Motor neuron (in vitro differentiated cells): Measurements from ENCODE around the gene OTOP1. TPM values are rescaled to one million over a fixed set of nuclear protein-coding genes. Genes with fewer than 3 reads are reported as not detected.
"Not testable (repeated sequence)": the region's sequence is repeated elsewhere in the genome, so short reads cannot be mapped to it uniquely, and the experiment has no call there.

Experiments used
- ATAC-seq, 8 experiments: fragments of 200-7000 bp; cut with Tn5 transposase; replicated peaks in 6 of 8; 2 replicates each; pipeline ENCODE4 v1.8.0; 2021; ENCODE audit warnings: mild to moderate bottlenecking in 8 of 8, moderate library complexity in 8 of 8
- H3K27ac ChIP-seq, 2 donors: fragments of 250-450 bp; sonication (Bioruptor Pico); 2 replicates each; pipeline ENCODE4 v1.9.0; 2021; ENCODE audit warnings: antibody characterized with exemption in 2 of 2, mild to moderate bottlenecking in 2 of 2, moderate library complexity in 1 of 2
- H3K4me1 ChIP-seq, 2 donors: fragments of 250-450 bp; sonication (Bioruptor Pico); replicated peaks in 1 of 2; 2 replicates each; pipeline ENCODE4 v1.6.1; 2021; ENCODE audit warnings: antibody characterized with exemption in 2 of 2, mild to moderate bottlenecking in 2 of 2, moderate library complexity in 1 of 2
- H3K4me3 ChIP-seq, 5 donors: fragments of 250-450 bp; sonication (Bioruptor Pico); 2 replicates each; pipeline ENCODE4 v1.9.0; 2021; ENCODE audit warnings: antibody characterized with exemption in 5 of 5, mild to moderate bottlenecking in 5 of 5, moderate library complexity in 4 of 5
- WGBS, 10 experiments: fragments of 450-650 bp; shearing (Covaris generic); methylation state at CpG; one replicate each; pipeline ENCODE4 v1.0.0; 2022; 5-methylcytosine and 5-hydroxymethylcytosine counted together
- in situ Hi-C, 9 experiments: fragments of 400-800 bp; cut with MboI; loops; one replicate each; pipeline ENCODE4 v1.15.0; 2021; ENCODE audit warnings: low sequenced_read_pairs in 9 of 9, low pct_unique_long_range_greater_than_20kb in 2 of 9; ENCODE audit not compliant: unreplicated experiment in 9 of 9
- total RNA-seq, 8 experiments: library from RNA; unstranded; fragments of 300-600 nt; gene quantifications; 2 replicates each; pipeline versions ENCODE4 v1.2.3 to v1.2.4, GENCODE V29; 2022

The OTOP1 gene
- total RNA-seq, 8 experiments from 2014 or later, result 0.24 TPM; not detected in 7

DNA sequence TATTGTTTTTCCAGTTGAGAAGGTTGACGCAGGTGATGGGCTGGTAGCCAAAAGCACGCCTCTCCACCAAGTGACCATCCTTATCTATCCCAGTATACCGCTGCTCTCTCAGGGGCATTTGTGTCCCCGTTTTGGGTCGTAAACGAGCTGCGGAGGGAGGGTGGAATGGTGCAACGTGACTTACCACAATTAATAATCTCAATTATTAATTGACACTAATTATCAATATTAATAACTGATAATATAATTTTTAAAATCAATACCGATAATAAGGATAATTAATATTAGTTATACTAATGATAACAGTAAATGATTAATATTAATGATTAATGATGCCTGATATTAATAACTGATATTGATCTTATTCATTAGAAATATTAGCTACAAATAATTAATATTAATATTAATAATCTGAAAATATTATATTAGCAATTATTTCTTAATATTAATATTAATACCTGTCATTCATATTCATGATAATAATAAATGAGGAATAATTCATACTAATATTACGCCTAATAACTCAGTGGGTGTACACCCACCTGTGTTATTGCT is 56.1 kb downstream of the OTOP1 start:
- Histone ChIP-seq H3K4me1 (no peaks in the 10 kb centered on the region), H3K27ac (no peak overlapping the region), H3K4me3 (no peak overlapping the region)
- in situ Hi-C loops, result no loop called here
- WGBS, 10 experiments, result 12 to 100% (median 74%) methylated on average over 2 to 10 of the region's 10 CpGs; no CpG with 5 or more reads in 2 of the 10 experiments
- ATAC-seq, result no peak

DNA sequence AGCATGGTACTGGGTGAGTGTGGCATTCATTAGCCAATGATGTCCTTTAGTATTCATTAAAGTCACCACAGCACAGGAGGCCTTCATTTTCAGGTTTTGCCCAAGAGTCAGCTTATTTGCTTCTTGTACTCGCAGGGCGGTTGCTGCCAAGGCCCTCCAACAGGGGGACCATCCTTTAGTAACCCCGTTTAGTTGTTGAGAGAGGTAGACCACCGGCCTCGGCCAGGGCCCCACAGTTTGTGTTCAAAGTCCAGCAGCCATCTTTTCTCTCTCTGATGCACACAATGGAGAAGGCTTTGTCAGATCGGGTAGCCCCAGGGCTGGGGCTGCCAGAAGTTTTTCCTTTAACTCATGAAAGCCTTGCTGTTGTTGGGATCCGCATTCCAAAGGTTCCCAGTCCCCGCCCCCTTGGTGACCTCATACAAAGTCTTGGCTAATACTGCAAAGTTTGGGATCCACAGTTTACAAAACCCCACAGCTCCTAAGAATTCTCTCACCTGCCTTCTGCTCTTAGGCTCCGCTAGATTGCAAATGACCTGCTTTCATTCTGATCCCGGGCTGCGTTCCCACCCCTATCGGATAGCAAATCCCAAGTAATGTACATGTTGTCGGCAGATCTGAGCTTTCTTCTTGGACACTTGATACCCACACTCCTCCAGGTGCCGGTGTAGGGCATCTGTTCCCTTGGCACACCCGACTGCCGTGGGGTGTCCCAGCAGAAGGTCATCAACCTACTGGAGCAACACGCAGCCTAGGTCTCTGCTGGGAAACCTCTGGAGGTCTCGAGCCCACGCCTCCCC is 58.5 kb downstream of the OTOP1 start:
- H3K4me3 ChIP-seq, H3K27ac ChIP-seq, in situ Hi-C loops, ATAC-seq, H3K4me1 ChIP-seq: not testable (repeated sequence)
- 43 to 100% (median 86%) methylated on average over 1 to 10 of the region's 19 CpGs; no CpG with 5 or more reads in 4 of the 10 experiments for WGBS, 10 experiments

DNA sequence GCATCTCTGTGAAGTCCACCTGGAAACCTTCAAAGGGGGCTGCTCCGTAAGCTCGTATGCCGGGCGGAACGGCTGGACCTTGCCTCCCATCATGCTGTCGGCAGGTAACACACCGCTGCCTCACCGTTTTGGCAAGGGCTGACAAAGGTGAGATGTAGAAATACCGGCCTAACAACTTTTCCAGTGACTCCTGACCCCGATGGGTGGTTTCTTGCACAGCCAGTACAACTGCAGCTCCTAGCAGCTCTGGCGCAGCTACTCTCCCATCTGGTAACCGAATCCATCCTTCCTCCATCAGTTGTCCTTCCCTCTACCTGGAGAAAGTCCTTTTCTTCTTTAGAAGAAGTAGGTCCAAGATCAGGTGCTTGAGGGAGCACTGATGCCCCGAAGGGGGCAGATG is 59.7 kb downstream of the OTOP1 start:
- H3K4me1 ChIP-seq, H3K27ac ChIP-seq, H3K4me3 ChIP-seq, in situ Hi-C loops, ATAC-seq: not testable (repeated sequence)
- 0 to 97% (median 70%) methylated on average over 1 to 7 of the region's 13 CpGs; no CpG with 5 or more reads in 7 of the 10 experiments for WGBS, 10 experiments

DNA sequence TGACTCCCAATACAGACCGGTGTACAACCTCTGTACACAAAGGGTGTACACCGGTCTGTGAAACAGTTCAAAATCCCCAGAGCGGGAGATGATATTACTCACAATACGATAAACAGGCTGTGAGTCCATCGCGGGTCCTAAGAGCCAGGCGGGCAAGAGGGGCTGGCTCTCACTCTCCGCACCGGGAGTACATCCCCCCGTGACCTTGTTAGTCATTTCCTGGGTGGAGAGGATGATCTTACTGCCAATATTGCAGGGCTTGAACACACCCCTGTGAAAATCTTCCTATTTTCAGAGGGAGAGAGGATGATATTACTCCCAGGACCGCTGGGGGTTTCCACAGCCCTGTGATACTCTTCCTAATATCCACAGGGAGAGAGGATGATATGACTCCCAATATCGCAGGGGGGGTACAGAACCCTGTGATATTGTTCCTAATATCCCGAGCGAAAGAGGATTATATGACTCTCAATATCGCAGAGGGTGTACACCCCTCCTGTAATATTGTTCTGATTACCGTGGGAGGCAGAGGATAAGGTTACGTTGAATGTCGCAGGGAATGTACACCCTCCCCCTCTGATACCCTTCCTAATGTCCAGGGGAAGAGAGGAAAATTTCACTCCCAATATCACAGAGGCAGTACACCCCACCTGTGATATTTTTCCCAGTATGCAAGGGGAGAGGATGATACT is 60.9 kb downstream of the OTOP1 start:
- WGBS, 10 experiments, result 40 to 100% (median 70%) methylated on average over 1 to 6 of the region's 18 CpGs; no CpG with 5 or more reads in 3 of the 10 experiments
- in situ Hi-C loops, H3K4me3 ChIP-seq: not testable (repeated sequence)

DNA sequence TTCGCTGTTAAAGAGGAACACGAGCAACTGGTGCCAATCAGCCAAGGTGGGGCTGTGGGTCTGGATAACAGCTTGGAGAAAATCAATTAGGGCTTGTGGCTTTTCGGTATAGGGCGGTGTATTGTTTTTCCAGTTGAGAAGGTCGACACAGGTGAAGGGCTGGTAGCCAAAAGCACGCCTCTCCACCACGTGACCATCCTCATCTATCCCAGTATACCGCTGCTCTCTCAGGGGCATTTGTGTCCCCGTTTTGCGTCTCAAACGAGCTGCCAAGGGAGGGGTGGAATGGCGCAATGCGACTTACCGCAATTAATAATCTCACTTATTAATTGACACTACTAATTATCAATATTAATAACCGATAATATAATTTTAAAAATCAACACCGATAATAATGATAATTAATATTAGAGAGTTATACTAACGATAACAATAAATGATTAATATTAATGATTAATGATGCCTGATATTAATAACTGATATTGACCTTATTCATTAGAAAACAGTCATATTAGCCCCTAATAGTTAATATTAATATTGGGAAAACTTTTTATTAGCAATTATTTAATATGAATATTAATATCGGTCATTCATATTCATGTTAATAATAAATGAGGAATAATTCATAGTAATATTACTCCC is 62.1 kb downstream of the OTOP1 start:
- ATAC-seq, in situ Hi-C loops, H3K4me1 ChIP-seq, H3K4me3 ChIP-seq, H3K27ac ChIP-seq: not testable (repeated sequence)
- 53 to 100% (median 87%) methylated on average over 1 to 16 of the region's 18 CpGs for WGBS, 10 experiments

More for the DNA sequence above, 60.9 kb downstream of the OTOP1 start:
- not testable (repeated sequence) for ATAC-seq, H3K27ac ChIP-seq, H3K4me1 ChIP-seq

DNA sequence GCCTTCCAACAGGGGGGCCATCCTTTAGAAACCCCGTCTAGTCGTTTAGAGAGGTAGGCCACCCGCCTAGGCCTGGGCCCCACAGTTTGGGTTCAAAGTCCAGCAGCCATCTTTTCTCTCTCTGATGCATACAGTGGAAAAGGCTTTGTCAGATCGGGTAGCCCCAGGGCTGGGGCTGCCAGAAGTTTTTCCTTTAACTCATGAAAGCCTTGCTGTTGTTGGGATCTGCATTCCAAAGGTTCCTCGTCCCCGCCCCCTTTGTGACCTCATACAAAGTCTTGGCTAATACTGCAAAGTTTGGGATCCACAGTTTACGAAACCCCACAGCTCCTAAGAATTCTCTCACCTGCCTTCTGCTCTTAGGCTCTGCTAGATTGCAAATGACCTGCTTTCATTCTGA is 64.5 kb downstream of the OTOP1 start:
- H3K4me1 ChIP-seq, H3K4me3 ChIP-seq, H3K27ac ChIP-seq, ATAC-seq, in situ Hi-C loops: not testable (repeated sequence)
- WGBS, 10 experiments, result 0 to 67% (median 28%) methylated on average over 1 to 4 of the region's 7 CpGs; no CpG with 5 or more reads in 3 of the 10 experiments

DNA sequence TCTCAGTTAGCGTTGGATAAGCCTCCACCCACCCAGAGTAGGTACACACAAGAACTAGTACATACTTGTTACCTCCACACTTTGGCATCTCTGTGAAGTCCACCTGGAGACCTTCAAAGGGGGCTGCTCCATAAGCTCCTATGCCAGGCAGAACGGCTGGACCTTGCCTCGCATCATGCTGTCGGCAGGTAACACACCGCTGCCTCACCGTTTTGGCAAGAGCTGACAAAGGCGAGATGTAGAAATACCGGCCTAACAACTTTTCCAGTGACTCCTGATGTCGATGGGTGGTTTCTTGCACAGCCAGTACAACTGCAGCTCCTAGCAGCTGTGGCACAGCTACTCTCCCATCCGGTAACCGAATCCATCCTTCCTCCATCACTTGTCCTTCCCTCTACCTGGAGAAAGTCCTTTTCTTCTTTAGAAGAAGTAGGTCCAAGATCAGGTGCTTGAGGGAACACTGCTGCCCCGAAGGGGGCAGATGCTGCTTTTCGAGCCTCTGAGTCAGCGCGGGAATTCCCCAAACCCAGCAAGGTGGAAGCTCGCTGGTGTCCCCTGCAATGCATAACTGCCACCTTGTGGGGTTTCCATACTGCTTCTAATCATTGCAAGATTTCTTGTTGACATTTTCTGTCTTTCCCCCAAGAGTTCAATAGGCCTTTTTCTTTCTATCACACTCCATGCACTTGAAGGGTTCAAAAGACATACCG is 65.6 kb downstream of the OTOP1 start:
- ATAC-seq, H3K4me3 ChIP-seq, in situ Hi-C loops, H3K27ac ChIP-seq, H3K4me1 ChIP-seq: not testable (repeated sequence)
- 0 to 83% (median 80%) methylated on average over 1 to 8 of the region's 17 CpGs; no CpG with 5 or more reads in 5 of the 10 experiments for WGBS, 10 experiments

DNA sequence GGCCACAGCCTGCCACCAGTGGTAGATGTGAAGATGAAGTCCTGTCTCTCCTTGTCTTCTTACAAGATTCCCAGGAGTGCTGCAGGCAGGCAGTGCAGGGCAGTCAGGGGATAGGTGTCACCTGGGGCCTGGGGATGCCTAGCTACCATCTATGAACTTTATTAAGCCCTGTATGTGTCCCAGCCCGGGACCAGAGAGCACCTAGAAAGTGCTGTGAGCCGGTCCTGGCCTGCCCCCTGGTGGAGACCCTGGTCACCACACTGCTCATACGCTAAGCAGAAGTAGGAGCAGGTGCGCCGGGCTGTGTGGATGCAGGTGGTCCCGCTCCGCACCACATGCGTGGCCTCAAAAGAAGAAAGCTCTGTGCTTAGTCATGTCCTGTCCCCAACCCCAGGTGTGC is 81.1 kb downstream of the OTOP1 start:
- in situ Hi-C loops, result not testable (repeated sequence)

DNA sequence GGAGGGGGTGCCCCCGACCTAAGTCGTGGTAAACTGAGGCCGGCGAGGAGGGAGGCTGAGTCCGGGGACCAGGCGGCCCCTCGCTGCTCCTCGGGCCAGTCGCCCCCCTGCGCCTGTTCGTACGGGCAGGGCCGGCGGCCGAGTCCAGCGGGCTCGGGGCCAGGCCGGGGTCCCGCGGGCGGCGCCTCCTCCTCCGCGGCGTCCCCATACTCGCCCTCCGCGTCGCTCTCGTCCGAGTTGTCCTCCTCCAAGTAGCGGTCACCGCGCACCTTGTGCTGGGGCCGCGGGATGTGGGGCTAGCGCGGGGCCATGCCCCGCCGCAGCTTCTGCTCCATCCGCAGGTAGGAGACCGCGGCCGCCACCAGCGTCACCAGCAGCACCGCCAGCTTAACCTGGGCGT is 83.4 kb downstream of the OTOP1 start:
- WGBS, 10 experiments, result 40% methylated on average over 1 of the region's 47 CpGs; no CpG with 5 or more reads in 9 of the 10 experiments
- H3K27ac ChIP-seq, H3K4me1 ChIP-seq, in situ Hi-C loops, ATAC-seq: not testable (repeated sequence)
- peak overlapping the region in 2 of 5 donors; percentile 8 to 14 for H3K4me3 ChIP-seq

More for the DNA sequence above, 81.1 kb downstream of the OTOP1 start:
- not testable (repeated sequence) for H3K4me3 ChIP-seq, H3K4me1 ChIP-seq, ATAC-seq, H3K27ac ChIP-seq
- 20% methylated on average over 1 of the region's 8 CpGs; no CpG with 5 or more reads in 9 of the 10 experiments for WGBS, 10 experiments

DNA sequence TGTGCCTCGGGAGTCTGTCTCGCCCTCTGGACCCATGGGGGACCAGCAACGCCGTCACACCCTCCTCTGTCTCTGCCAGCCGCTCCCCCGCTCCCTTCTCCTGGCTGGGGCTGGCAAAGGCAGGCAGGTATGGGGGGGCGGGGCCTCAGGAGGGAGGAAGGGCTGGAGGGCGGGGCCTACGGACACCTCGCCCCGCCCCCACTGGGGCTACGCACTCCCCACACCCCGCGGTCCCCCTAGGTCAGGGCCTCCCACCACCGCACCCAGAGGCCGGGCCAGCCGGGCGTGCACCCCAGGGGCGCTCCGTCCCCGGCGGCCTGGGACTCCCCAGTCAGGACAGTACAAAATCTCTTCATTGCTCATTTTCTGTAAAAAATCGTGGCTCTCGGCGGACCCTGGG is 84.0 kb downstream of the OTOP1 start:
- ATAC-seq, H3K4me1 ChIP-seq, H3K27ac ChIP-seq, in situ Hi-C loops, H3K4me3 ChIP-seq: not testable (repeated sequence)
- no CpG with 5 or more reads among the region's 25 CpGs for WGBS, 10 experiments

DNA sequence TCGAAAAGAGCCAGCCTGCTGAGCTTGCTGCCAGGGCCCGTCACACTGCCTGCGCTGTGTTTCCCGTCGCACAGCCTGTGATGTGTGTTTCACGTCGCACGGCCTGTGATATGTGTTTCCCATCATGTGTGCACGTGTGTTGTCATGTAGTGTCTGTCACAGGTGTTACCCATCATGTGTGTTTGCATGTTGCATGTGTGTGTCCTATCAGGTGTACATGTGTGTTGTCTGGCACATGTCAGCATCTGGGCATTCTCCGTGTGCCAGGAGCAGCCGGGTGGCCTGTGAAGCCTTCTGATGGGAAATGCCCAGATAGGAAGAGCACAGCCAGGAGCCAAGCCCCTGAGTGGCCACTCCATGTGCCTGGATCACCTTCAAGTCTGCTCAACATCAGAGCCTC is 85.5 kb downstream of the OTOP1 start:
- in situ Hi-C loops, H3K4me1 ChIP-seq, ATAC-seq, H3K27ac ChIP-seq, H3K4me3 ChIP-seq: not testable (repeated sequence)
- 17 to 60% methylated on average over 1 of the region's 11 CpGs; no CpG with 5 or more reads in 8 of the 10 experiments for WGBS, 10 experiments
